LNCAP (cell line): Measurements from ENCODE around the gene STK25.

Source experiments
- TF ChIP-seq, protein P1 (sequence below): fragments of 450-650 bp; IDR thresholded peaks from 2 replicates; pipeline ENCODE4 v1.5.1; 2017; ENCODE audit warnings: mild to moderate bottlenecking

STK25 gene

DNA sequence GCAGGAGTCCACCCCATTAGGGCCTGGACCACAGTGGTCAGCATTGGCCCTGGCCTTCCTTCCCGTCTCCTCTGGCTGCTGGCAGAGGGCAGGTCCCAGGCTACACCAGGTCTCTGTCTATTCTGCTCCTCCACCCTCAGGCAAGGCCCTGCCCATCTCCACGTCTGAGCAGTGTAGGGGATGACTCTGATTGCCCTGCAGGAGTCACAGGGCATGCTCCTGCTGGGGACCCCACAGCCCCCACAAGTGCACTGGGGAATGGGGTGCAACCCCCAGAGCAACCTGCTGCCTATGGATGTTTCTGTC lies 40.0 kb downstream of the STK25 start:
- TF ChIP-seq, protein P1, sequence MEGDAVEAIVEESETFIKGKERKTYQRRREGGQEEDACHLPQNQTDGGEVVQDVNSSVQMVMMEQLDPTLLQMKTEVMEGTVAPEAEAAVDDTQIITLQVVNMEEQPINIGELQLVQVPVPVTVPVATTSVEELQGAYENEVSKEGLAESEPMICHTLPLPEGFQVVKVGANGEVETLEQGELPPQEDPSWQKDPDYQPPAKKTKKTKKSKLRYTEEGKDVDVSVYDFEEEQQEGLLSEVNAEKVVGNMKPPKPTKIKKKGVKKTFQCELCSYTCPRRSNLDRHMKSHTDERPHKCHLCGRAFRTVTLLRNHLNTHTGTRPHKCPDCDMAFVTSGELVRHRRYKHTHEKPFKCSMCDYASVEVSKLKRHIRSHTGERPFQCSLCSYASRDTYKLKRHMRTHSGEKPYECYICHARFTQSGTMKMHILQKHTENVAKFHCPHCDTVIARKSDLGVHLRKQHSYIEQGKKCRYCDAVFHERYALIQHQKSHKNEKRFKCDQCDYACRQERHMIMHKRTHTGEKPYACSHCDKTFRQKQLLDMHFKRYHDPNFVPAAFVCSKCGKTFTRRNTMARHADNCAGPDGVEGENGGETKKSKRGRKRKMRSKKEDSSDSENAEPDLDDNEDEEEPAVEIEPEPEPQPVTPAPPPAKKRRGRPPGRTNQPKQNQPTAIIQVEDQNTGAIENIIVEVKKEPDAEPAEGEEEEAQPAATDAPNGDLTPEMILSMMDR = no peak

DNA sequence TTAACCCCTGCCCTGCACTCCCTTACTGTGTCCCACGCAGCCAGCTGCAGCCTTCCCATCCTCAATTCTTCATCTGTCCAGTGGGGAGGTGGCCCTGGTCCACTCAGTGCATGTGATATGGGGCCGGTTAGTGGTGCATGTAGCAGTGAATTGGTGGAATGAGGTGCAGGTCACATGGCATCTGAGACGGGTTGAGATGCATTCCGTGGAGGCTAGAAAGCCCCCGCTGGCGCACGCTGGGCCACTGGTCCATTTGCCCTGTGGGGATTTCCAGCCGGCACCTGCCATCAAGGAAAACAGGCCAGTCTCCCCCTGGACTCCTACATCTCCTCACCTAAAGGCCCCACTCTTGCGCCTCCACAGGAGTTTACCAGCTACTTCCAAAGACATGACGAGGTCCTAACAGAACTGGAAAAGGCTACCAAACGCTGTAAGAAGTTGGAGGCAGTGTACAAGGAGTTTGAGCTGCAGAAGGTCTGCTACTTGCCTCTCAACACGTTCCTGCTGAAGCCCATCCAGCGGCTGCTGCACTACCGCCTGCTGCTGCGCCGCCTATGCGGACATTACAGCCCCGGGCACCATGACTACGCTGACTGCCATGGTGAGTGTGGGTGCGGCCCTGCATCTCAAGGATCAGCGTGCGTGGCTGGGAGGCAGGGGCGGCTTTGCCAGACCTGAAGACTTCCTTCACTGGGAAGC lies 40.5 kb downstream of the STK25 start:
- TF ChIP-seq, protein P1 = no peak

DNA sequence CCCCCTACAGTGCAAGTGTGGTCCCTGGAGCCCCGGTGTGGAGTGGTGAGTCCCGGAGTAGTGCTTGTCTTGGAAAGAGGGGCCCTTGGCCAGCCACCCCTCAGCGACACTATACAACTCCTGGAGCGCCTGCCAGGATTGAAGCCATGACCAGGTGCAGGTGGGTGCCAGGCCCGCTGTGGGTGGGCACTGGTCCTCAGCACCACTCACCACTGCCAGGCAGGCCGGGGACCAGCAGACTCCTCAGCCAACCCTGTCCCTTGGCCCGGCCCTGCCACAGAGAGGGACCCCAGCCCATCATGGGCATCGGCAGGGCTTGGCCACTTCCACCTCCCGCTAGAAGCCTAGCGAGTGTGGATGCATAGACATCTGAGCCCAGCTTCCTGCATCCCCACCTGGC lies 42.2 kb downstream of the STK25 start:
- TF ChIP-seq, protein P1 = no peak

DNA sequence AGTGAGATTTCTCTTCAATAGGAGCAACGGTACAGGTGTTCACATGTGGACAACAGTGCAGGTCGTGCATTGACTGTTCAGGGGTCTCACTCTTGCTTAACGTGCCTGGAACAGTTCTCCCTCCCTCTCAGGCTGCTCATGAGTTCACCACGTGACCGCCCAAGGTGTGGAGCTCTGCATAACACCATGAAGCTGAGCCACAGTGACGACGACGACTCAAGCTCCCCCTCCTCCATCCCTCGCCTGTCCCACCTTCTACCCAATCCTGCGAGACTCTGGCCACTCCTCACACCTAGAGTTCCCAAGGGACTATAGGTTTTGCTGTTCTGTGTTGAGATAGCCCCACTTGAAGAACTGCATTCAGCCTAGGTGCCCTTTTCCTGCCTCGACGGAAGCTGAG lies 42.8 kb downstream of the STK25 start:
- TF ChIP-seq, protein P1 = no peak

DNA sequence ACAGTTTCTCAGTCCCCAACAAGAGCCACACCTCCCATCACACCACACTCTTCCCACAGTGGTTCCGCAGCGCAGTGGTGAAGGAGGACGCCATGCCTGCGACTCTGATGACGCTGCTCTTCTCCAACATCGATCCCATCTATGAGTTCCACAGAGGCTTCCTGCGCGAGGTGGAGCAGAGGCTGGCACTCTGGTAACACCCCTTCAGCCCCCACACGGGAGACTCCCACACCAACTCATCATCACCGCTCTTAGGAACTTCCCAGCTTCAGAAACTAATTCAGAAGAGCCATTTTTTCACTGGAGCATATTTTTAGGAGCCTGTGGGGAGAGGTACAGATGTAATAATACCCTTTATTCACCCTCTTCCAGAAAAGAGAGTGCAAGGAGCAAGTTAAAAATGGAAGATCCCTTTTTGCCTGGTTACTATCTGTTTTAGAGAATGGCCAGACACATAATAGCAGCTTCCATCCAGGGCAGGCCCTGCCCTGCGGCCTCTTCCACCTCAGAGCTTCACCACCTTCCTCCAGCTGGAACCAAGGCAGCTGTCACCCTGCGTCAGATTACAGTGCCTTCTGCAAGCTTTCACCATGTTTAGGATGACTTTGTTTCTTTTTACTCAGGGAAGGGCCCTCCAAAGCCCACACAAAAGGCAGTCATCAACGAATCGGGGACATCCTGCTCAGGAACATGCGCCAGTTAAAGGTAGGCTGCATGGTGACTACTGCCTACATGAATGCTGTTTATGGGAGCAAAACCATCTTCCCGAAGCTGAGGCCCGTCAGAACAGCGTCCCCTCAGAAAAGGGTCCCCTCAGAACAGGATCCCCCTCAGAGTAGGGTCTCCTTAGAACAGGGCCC lies 44.9 kb downstream of the STK25 start:
- TF ChIP-seq, protein P1 = no peak

DNA sequence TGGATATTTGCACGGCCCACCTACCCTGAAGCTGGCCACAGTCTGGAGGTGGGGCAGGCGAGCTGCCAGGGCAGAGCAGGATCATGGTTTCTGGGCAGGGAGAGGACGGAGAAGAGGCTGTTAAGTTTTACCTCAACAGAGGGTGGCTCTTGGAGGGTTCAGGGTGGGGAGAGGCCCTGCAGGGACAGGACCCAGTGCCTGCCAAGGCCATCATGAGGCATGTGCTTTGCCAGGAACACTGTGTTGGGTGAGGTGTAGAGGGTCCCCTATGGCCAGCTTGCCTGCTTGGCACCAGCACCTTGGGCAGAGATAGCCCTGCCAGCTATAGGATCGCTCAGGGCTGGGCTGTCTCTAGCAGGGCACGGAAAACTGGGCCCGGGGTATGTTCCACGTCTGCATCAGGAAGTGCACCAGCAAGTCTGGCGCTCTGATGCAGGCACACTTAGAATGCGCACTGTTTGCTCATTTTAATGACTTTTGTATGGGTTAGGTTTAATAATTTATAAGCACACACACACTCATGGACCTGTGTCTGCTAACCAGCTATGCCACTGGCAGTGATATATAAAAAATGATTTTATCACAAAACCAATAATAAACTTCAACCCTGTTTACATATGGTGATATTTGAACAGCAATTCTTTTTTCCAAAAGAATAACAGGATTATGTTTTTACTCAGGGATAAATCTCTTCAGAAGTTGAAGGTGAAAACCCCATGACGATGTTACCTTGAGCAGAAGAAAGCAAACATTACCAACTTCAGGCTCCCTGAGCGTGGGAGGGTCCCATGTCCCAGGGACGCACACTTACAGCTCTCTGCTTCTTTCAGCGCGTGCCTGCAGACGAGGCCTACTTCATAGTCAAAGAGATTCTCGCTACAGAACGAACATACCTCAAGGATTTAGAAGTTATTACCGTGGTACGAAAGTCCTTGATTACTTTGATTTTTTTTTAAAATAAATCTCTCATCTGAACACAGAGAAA lies 46.4 kb downstream of the STK25 start:
- TF ChIP-seq, protein P1 = no peak

DNA sequence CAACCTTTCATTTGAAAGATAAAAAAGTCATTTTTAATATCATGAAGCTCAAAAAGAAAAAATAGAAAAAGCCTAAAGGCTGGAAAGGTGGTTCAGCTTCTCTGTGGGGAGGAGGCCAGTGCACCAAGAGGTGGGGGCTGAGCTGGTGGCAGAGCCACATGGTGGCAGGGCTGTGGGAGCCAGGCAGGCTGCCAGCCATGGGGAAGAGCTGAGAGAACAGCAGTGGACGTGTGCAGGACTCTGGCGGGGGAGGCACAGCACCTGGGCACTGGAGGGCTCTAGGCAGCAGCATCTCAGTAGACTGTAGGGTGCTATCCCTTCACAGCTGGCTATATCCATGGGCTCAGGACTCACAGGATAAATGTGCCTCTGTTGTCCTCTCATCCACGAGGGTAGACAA lies 47.8 kb downstream of the STK25 start:
- TF ChIP-seq, protein P1 = no peak
